NCI-H128 (cell line): ENCODE results near the gene MAPRE2.

Experiments
- DNase-seq: peaks from one replicate; lab custom pipeline; 2025; ENCODE audit not compliant: unreplicated experiment; lab: John Stamatoyannopoulos, UW

MAPRE2 gene

DNA sequence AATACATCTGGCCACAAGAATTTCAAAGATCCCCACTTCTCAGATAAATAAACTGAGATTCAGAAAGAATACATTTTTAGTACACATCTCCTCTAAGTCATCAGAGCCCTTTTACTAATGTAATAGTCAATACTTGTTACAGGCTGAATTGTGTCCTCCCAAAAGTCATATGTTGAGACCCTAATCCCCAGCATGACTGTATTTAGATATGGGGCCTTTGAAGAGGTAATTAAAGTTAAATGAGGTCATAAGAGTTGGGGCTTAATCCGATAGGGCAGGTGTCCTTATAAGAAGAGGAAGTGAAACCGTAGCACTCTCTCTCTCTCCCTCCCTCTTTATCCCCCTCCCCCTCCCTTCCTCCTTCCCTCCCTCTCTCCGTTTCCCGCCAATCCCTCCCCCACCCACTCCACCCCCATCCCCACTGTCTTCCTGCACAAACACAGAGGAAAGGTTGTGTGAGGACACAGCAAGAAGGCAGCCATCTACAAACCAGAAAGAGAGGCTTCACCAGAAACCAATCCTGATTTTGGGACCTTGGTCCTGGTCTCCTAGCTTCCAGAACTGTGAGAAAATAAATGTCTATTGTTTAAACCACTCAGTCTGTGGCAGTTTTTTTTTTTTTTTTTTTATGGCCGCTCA lies 133.0 kb downstream of the MAPRE2 start:
- no peak for DNase-seq

DNA sequence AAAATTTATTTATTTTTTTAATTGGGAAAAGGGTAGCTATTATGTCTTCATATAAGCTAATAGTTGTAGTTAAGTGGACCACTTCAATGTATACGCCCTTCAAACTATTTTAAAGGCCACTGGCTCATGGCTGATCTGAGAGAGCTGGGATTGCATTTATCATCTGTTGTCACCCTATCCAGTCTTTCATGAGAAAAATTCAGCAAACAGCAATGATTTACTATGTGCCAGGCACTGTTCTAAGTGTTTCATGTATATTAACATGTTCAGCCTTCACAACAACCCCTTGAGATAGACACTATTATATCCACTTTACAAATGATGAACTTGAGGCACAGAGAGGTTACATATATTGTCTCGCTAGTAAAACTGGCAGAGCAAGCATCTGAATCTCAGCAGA lies 133.5 kb downstream of the MAPRE2 start:
- DNase-seq = no peak

DNA sequence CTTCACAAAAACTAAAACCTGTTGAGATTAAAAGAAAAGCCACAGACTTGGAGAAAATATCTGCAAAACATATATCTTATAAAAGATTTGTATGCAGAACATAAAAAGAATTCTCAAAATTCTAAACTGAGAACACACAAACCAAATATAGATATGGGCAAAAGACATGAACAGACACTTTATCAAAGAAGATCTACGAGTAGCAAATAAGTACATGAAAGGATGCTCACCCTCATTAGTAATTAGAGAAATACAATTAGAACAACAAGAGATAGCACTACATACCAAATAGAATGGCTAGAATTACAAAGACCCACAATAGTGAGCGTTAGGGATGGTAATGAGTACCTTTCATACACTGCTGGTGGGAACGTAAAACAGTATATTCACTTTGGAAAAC lies 135.7 kb downstream of the MAPRE2 start:
- DNase-seq = no peak

DNA sequence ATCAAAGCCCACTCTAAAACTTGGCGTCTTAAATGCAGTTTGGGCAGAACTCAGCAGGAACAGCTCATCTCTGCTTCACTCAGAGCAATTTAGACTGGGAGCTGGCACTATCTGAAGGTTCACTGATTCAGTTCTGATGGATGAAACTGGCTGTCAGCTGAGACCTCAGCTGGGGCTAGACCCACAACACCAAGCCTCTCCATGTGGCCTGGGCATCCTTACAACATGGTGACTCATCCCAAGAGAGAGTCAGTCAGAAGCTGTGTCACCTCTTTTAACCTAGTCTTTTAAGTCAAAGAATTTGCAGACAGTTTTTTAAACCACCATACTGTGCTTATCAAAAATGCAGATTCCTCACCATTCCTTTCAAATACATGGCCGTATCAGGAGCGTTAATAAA lies 137.0 kb downstream of the MAPRE2 start:
- DNase-seq = no peak

DNA sequence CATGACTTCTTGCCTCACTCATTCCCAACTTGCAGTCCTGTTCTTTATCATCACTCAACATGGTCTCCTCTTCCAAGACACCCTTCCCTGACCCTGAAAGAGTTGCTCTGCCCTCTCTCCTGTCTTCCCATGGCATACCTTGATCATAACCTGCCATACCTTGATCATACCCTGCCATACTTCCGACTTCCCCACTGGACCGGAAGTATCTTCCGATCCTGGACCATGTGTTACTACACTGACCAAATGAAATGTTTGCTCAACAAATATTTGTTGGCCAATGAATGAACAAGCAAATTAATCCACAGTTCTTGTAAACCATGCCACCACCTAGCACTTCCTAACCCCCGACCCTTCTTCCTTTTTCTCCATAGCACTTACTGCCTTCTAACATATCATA lies 138.7 kb downstream of the MAPRE2 start:
- no peak for DNase-seq

DNA sequence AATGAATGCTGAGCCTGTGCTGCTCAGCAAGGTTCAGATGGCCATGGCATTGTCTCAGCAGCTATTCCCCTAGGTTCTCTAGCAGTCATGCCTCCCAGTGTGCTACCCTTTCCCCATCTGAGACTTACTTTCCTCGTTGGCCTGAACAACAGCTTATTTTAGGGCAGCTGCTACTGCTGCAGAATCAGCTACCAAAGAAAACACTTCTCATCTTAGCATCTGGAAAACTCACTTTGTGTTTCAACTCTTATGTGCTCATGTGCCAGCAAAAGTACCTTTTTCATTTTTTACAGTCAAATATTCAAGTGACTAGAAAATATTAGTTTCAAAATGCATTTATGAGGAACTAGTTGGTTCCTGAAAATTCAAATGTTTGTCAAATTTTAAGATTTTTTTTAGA lies 139.2 kb downstream of the MAPRE2 start:
- no peak for DNase-seq

DNA sequence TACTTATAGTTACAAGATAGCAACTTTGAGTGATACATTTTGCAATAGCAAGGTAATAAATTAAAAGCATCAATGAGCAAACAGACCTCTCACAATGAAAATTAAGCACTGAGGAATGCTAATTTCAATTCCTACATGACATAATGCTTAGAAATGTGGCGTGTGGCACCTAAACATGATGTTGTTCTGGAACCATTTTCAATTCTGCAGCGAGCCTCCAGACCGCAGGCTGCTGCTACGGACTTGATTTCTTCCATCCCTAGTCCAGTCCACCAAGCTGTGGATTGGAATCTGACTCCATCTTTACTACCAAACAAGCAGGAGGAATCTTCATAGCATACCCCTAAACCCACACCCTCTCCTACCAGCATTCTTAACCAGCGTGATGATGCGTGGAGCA lies 140.9 kb downstream of the MAPRE2 start:
- DNase-seq = no peak

DNA sequence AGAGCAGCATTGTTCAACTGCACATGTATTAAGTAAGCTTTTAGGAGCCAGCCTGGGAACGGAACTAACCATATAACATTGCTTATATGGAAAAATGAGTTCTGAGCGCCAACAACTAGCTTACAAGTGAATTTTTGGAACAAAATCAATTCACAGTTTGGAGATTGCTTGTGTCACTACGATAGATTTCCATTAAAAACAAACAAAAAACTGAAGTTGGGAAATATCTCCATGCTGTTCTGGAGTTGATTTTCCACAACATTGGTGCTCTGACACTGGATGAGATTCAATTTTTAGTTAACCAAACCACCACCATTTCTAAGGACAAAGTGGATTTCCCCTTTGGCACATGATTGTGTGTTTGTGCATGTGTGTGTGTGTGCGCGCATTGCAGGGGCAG lies 142.7 kb downstream of the MAPRE2 start:
- no peak for DNase-seq

DNA sequence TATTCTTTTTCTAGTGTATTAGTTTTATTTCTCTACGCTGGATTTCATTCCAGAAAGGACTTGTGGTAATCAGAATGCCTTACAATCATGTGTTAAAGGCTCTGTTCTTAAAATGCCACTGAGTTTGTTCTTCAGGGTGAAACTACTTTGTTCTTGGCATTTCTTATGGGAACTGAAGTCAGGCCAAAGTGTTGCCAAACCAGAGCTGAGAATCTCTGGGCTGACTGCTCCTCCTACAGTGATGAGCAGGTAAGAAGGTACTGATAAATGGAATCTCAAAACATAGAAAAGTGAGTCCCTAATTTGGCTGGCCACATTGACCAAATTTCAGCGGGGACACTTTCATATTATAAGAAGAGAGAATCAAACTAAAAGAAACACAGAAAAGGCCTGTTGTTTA lies 144.6 kb downstream of the MAPRE2 start:
- no peak for DNase-seq

DNA sequence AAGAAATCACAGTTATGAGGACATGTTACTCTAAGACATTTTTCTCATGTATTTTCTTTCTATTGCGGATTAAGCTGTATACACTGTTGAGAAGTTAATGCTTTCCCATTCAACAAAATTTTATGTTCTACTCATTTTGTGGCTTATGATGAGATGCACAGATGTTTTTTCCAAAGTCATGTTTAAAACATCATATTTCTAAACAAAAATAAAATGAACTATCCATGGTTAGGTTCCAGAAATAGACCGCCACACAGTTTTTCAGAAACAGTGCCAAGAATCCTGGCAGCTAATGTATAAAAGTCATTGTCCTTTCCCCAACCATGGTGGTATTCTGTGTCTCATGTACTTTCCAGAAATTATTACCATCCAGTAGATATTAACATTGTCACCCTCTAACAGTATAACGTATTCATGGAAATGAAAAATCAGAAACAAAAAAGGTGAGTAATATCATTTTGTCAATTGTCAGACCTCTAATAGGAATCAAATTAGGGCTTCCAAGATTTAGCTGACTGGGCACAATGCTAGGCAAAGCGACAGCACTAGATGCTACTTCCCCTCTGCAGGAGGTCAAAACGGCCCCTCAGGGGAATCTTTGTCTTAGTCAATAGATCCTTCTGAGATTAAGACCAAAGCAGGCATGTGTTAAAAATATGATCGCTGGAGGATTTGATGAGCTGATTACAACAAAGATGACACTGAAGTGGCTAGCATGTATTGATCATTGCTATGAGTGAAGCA lies 145.2 kb downstream of the MAPRE2 start:
- no peak for DNase-seq

DNA sequence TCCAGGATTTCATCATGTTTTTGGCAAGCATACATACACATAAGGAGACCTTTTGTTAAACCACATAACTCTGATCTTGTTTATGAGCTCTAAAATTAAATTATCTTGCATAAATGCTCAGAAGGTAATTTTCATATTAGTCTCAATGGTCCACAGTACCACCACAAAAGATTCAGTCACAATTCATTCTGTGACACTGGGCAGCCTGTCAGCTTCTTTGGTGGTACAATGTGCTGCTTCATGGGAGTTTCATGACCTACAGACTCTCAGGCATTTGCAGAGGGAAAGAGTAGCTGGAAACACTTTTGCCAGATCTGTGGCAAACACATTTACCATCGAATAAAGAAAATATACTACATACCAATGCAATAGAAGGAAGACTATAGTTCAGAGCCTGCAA lies 148.3 kb downstream of the MAPRE2 start:
- no peak for DNase-seq

DNA sequence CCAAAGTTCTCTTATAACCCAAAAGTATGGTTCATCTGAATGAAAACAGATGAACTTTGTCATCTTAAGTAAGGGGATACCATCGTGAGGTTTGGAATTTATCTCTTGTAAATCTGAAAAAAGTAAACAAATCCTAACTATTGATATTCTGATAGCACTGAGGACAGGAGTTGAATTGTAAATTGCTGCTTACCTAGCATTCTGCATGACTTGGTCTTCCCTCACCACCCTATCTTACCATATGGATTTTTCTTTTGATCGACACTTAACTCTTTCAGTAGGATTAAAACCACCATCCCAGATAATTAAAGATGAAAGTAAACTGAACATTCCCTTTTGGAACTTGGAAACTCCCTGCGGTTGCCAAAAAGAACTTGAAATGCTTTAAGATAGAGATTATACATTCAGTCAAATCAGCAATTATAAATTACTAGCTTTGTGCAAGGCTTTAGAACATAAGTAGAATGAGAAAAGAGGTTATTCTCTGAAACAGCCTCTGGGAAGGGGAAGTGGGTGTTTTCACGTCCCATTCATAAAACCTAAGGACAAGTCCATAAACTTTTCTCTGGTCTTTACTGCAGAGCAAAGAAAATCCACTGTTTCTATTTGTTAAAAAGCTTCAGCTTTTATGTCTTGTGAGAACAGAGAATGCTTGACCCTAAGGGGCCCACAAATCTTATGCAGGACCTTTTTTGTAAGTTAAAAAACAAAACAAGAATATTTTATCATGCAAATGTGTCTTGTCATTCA lies 149.9 kb downstream of the MAPRE2 start:
- no peak for DNase-seq

DNA sequence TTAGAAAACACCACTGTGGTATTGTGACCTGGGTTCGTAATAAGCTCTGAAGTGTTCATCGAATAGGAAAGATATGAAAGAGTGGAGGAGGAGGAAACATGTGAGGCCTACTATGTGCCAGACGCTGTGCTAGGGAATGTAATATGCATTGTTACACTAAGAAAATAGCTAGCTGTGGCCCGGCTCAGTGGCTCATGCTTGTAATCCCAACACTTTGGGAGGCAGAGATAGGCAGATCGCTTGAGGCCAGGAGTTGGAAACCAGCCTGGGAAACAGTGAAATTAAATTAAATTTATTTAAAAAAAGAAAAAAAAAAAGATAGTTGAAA lies 150.4 kb downstream of the MAPRE2 start:
- no peak for DNase-seq

DNA sequence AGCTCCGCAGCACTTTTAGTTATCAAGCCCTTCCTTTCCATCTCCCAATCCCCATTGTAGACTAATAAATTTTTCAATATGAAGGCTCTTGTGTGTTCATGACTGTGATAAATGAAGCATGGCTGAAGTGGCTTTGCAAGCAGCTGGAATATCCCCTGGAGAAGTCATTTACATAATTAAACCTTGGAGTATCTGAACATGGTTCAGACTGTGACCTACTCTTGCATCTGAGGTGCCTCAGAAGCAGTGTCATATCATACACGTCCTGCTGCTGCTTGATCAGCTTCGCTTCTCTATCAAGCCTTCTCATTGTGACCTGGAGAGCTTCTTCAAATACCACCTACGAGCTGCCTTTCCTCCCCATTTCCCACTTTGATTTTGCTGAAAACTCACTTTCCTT lies 151.2 kb downstream of the MAPRE2 start:
- peak; percentile 39 for DNase-seq
